Skin of body (tissue), 2 donors: ENCODE measurements around the gene SNTG2. TPM values are rescaled to one million over a fixed set of nuclear protein-coding genes. Genes with fewer than 3 reads are reported as not detected.
"Not testable (repeated sequence)": the region's sequence is repeated elsewhere in the genome, so short reads cannot be mapped to it uniquely, and the experiment has no call there.

ENCODE experiments used
- DNase-seq: peaks from one replicate; lab custom pipeline; 2025; lab: John Stamatoyannopoulos, UW
- total RNA-seq: library from RNA; depleted of rRNA; stranded (reverse); fragments of >200 nt; gene quantifications from one replicate; pipeline ENCODE4 v1.2.3, GENCODE V29; 2014

Gene SNTG2
- total RNA-seq, 1 donor from 2014 or later = 5.2 TPM

GRCh38 chr2:1367601-1368000 is 417.0 kb downstream of the SNTG2 start:
- DNase-seq = no peak

- DNase-seq = no peak
These were observed 419.3 kb downstream of the SNTG2 start for GRCh38 chr2:1369905-1370304.

- no peak for DNase-seq
These were observed 419.8 kb downstream of the SNTG2 start for GRCh38 chr2:1370461-1370860.

GRCh38 chr2:1371082-1371481 is 420.4 kb downstream of the SNTG2 start:
- no peak for DNase-seq

GRCh38 chr2:1373830-1374229 is 423.2 kb downstream of the SNTG2 start:
- DNase-seq = no peak

- no peak for DNase-seq
These were observed 423.6 kb downstream of the SNTG2 start for GRCh38 chr2:1374287-1374686.

- no peak for DNase-seq
These were observed 425.1 kb downstream of the SNTG2 start for GRCh38 chr2:1375794-1376193.

- no peak for DNase-seq
These were observed 426.8 kb downstream of the SNTG2 start for GRCh38 chr2:1377473-1377872.

GRCh38 chr2:1378456-1379150 is 428.0 kb downstream of the SNTG2 start:
- no peak for DNase-seq

- DNase-seq = no peak
These were observed 431.0 kb downstream of the SNTG2 start for GRCh38 chr2:1381644-1382043.

GRCh38 chr2:1387954-1388725 is 437.5 kb downstream of the SNTG2 start:
- DNase-seq = not testable (repeated sequence)

- not testable (repeated sequence) for DNase-seq
These were observed 439.5 kb downstream of the SNTG2 start for GRCh38 chr2:1390118-1390517.

- DNase-seq = no peak
These were observed 442.7 kb downstream of the SNTG2 start for GRCh38 chr2:1393321-1393720.

GRCh38 chr2:1394709-1395408 is 444.2 kb downstream of the SNTG2 start:
- DNase-seq = peak; percentile 20

GRCh38 chr2:1397350-1397749 is 446.7 kb downstream of the SNTG2 start:
- no peak for DNase-seq

- no peak for DNase-seq
These were observed 447.5 kb downstream of the SNTG2 start for GRCh38 chr2:1398191-1398590.

GRCh38 chr2:1400943-1401735 is 450.5 kb downstream of the SNTG2 start:
- no peak for DNase-seq

- DNase-seq = no peak
These were observed 451.4 kb downstream of the SNTG2 start for GRCh38 chr2:1402064-1402463.

GRCh38 chr2:1403565-1403964 is 452.9 kb downstream of the SNTG2 start:
- DNase-seq = no peak

GRCh38 chr2:1405124-1405523 is 454.5 kb downstream of the SNTG2 start:
- no peak for DNase-seq

GRCh38 chr2:1405967-1406366 is 455.3 kb downstream of the SNTG2 start:
- DNase-seq = no peak

GRCh38 chr2:1406434-1406833 is 455.8 kb downstream of the SNTG2 start:
- DNase-seq = no peak
